BLaER1 treated with 17β-estradiol and CSF1 and Interleukin-3, amounts not matched to agents 10 nM and 100 nM (cell line): ENCODE data around the gene ARHGAP33.

Experiments used
- H3K27ac ChIP-seq, 11 experiments: shearing (Covaris generic); formaldehyde crosslinking; 2 replicates each; pipeline ENCODE4 v1.8.1; 2022
- H3K27me3 ChIP-seq, 11 experiments: shearing (Covaris generic); formaldehyde crosslinking; 2 replicates each; pipeline ENCODE4 v1.8.1; 2022
- H3K36me3 ChIP-seq, 11 experiments: shearing (Covaris generic); formaldehyde crosslinking; 2 replicates each; pipeline ENCODE4 v1.8.1; 2022
- H3K4me1 ChIP-seq, 10 experiments: shearing (Covaris generic); formaldehyde crosslinking; 2 replicates each; pipeline ENCODE4 v1.8.1; 2022
- H3K4me2 ChIP-seq, 11 experiments: shearing (Covaris generic); formaldehyde crosslinking; 2 replicates each; pipeline ENCODE4 v1.8.1; 2022
- H3K4me3 ChIP-seq, 10 experiments: shearing (Covaris generic); formaldehyde crosslinking; 2 replicates each; pipeline ENCODE4 v1.8.1; 2022
- H3K9ac ChIP-seq, 11 experiments: shearing (Covaris generic); formaldehyde crosslinking; 2 replicates each; pipeline ENCODE4 v1.8.1; 2022
- H3K9me3 ChIP-seq, 11 experiments: shearing (Covaris generic); formaldehyde crosslinking; replicated peaks in 1 of 11; 2 replicates each; pipeline ENCODE4 v1.8.1; 2022
- H4K20me1 ChIP-seq, 11 experiments: shearing (Covaris generic); formaldehyde crosslinking; 2 replicates each; pipeline ENCODE4 v1.8.1; 2022
- Cebpa-rat ChIP-seq, 11 experiments: shearing (Covaris generic); IDR thresholded peaks; 2 replicates each; pipeline ENCODE4 v1.8.1; 2022

The ARHGAP33 gene

GRCh38 chr19:35776102-35776788 lies 881 bp downstream of the ARHGAP33 start:
- Histone ChIP-seq H3K27ac (peak overlapping the region in 8 of 11 experiments; percentile 66 to 78 (median 74); a peak in 15 of 22 replicates), H3K27me3 (no peaks in the 10 kb centered on the region), H3K36me3 (peaks cover 3 to 40% (median 35%) of the 10 kb centered on the region in 11 experiments; a peak in 19 of 22 replicates), H3K9me3 (no peaks in the 10 kb centered on the region), H3K4me1 (peaks cover 14 to 35% (median 28%) of the 10 kb centered on the region in 10 experiments), H3K4me2 (peak overlapping the region; percentile 77 to 96 (median 91)), H4K20me1 (peaks cover 0 to 14% (median 0%) of the 10 kb centered on the region in 11 experiments; a peak in 4 of 22 replicates), H3K9ac (peak overlapping the region in 10 of 11 experiments; percentile 71 to 86 (median 79); a peak in 19 of 22 replicates), H3K4me3 (peak overlapping the region; percentile 61 to 80 (median 70))
- no peak for TF ChIP-seq Cebpa-rat (IDR thresholded peaks at IDR 0.05)

GRCh38 chr19:35777086-35777841 lies 1.9 kb downstream of the ARHGAP33 start:
- Histone ChIP-seq H3K4me3 (peak overlapping the region in 3 of 10 experiments; percentile 70 to 78 (median 71); a peak in 5 of 20 replicates), H3K4me1 (peaks cover 14 to 46% (median 33%) of the 10 kb centered on the region in 10 experiments), H3K9me3 (no peaks in the 10 kb centered on the region), H4K20me1 (peaks cover 0 to 14% (median 0%) of the 10 kb centered on the region in 11 experiments; a peak in 6 of 22 replicates), H3K27ac (peak overlapping the region in 6 of 11 experiments; percentile 11 to 72 (median 23); a peak in 6 of 22 replicates), H3K4me2 (peak overlapping the region in 9 of 11 experiments; percentile 77 to 96 (median 93); a peak in 18 of 22 replicates), H3K27me3 (no peaks in the 10 kb centered on the region), H3K36me3 (peaks cover 3 to 50% (median 46%) of the 10 kb centered on the region in 11 experiments; a peak in 19 of 22 replicates), H3K9ac (peak overlapping the region in 8 of 11 experiments; percentile 73 to 86 (median 81); a peak in 15 of 22 replicates)
- TF ChIP-seq Cebpa-rat (IDR thresholded peaks at IDR 0.05) = no peak

- H3K9me3 ChIP-seq = no peaks in the 10 kb centered on the region
- no peaks in the 10 kb centered on the region for H3K27me3 ChIP-seq
- H3K9ac ChIP-seq = peak overlapping the region in 7 of 11 experiments; percentile 42 to 86 (median 82); a peak in 8 of 22 replicates
- TF ChIP-seq Cebpa-rat (IDR thresholded peaks at IDR 0.05) = no peak
- no peak overlapping the region for H3K4me3 ChIP-seq
- H3K4me1 ChIP-seq = peaks cover 14 to 52% (median 40%) of the 10 kb centered on the region in 10 experiments
- peak overlapping the region in 2 of 11 experiments; percentile 94 to 96; a peak in 4 of 22 replicates for H3K4me2 ChIP-seq
- peaks cover 3 to 57% (median 53%) of the 10 kb centered on the region in 11 experiments; a peak in 20 of 22 replicates for H3K36me3 ChIP-seq
- peak overlapping the region in 2 of 11 experiments; percentile 22 to 72; a peak in 2 of 22 replicates for H3K27ac ChIP-seq
- H4K20me1 ChIP-seq = peaks cover 0 to 14% (median 0%) of the 10 kb centered on the region in 11 experiments; a peak in 6 of 22 replicates
Observed at GRCh38 chr19:35777961-35778360, 2.6 kb downstream of the ARHGAP33 start.

GRCh38 chr19:35779033-35779432 lies 3.7 kb downstream of the ARHGAP33 start:
- H3K27me3 ChIP-seq = no peaks in the 10 kb centered on the region
- no peak overlapping the region; a peak in 1 of 22 replicates for H3K27ac ChIP-seq
- H3K4me3 ChIP-seq = no peak overlapping the region
- no peak overlapping the region for H3K4me2 ChIP-seq
- no peak for TF ChIP-seq Cebpa-rat (IDR thresholded peaks at IDR 0.05)
- H3K9me3 ChIP-seq = no peaks in the 10 kb centered on the region
- peaks cover 0 to 23% (median 0%) of the 10 kb centered on the region in 11 experiments; a peak in 8 of 22 replicates for H4K20me1 ChIP-seq
- H3K9ac ChIP-seq = peak overlapping the region in 4 of 11 experiments; percentile 1 to 73 (median 11); a peak in 2 of 22 replicates
- peaks cover 14 to 61% (median 48%) of the 10 kb centered on the region in 10 experiments for H3K4me1 ChIP-seq
- peaks cover 3 to 64% (median 61%) of the 10 kb centered on the region in 11 experiments; a peak in 20 of 22 replicates for H3K36me3 ChIP-seq

GRCh38 chr19:35780058-35780457 lies 4.7 kb downstream of the ARHGAP33 start:
- no peaks in the 10 kb centered on the region for H3K9me3 ChIP-seq
- no peak overlapping the region for H3K4me3 ChIP-seq
- TF ChIP-seq Cebpa-rat (IDR thresholded peaks at IDR 0.05) = no peak
- H3K9ac ChIP-seq = no peak overlapping the region
- H4K20me1 ChIP-seq = peaks cover 0 to 28% (median 0%) of the 10 kb centered on the region in 11 experiments; a peak in 8 of 22 replicates
- no peak overlapping the region for H3K27ac ChIP-seq
- H3K27me3 ChIP-seq = no peaks in the 10 kb centered on the region
- peaks cover 8 to 53% (median 40%) of the 10 kb centered on the region in 10 experiments; a peak in 18 of 20 replicates for H3K4me1 ChIP-seq
- H3K36me3 ChIP-seq = peaks cover 3 to 72% (median 66%) of the 10 kb centered on the region in 11 experiments; a peak in 21 of 22 replicates
- no peak overlapping the region for H3K4me2 ChIP-seq

GRCh38 chr19:35780717-35781116 lies 5.4 kb downstream of the ARHGAP33 start:
- Histone ChIP-seq H3K4me2 (no peak overlapping the region), H3K36me3 (peaks cover 3 to 79% (median 73%) of the 10 kb centered on the region in 11 experiments; a peak in 21 of 22 replicates), H3K4me3 (no peak overlapping the region), H3K9ac (no peak overlapping the region), H3K27me3 (no peaks in the 10 kb centered on the region), H4K20me1 (peaks cover 0 to 32% (median 0%) of the 10 kb centered on the region in 11 experiments; a peak in 8 of 22 replicates), H3K27ac (no peak overlapping the region), H3K4me1 (peaks cover 8 to 53% (median 40%) of the 10 kb centered on the region in 10 experiments; a peak in 18 of 20 replicates), H3K9me3 (no peaks in the 10 kb centered on the region)
- no peak for TF ChIP-seq Cebpa-rat (IDR thresholded peaks at IDR 0.05)

- no peaks in the 10 kb centered on the region for H3K27me3 ChIP-seq
- peaks cover 0 to 35% (median 0%) of the 10 kb centered on the region in 11 experiments; a peak in 8 of 22 replicates for H4K20me1 ChIP-seq
- no peak for TF ChIP-seq Cebpa-rat (IDR thresholded peaks at IDR 0.05)
- H3K4me2 ChIP-seq = 0 out of 22 replicates have a peak overlapping the region, but pooled peaks of 1 of the 11 experiments have one; percentile 57
- H3K4me3 ChIP-seq = no peak overlapping the region
- no peak overlapping the region for H3K9ac ChIP-seq
- no peaks in the 10 kb centered on the region for H3K9me3 ChIP-seq
- H3K27ac ChIP-seq = peak overlapping the region in 1 of 11 experiments; percentile 8; a peak in 2 of 22 replicates
- peaks cover 3 to 88% (median 79%) of the 10 kb centered on the region in 11 experiments; a peak in 21 of 22 replicates for H3K36me3 ChIP-seq
- peaks cover 1 to 50% (median 33%) of the 10 kb centered on the region in 10 experiments; a peak in 18 of 20 replicates for H3K4me1 ChIP-seq
Observed at GRCh38 chr19:35781650-35782049, 6.3 kb downstream of the ARHGAP33 start.

GRCh38 chr19:35782589-35782988 lies 7.2 kb downstream of the ARHGAP33 start:
- Histone ChIP-seq H3K9me3 (no peaks in the 10 kb centered on the region), H3K36me3 (peaks cover 3 to 92% (median 84%) of the 10 kb centered on the region in 11 experiments; a peak in 21 of 22 replicates)
- no peak for TF ChIP-seq Cebpa-rat (IDR thresholded peaks at IDR 0.05)

More at GRCh38 chr19:35782589-35782988, 7.2 kb downstream of the ARHGAP33 start:
- Histone ChIP-seq H3K9ac (peak overlapping the region in 5 of 11 experiments; percentile 23 to 54 (median 44); a peak in 8 of 22 replicates), H3K27ac (peak overlapping the region in 2 of 11 experiments; percentile 30 to 35; a peak in 2 of 22 replicates), H3K4me1 (peaks cover 0 to 41% (median 24%) of the 10 kb centered on the region in 10 experiments; a peak in 14 of 20 replicates), H3K4me2 (peak overlapping the region in 8 of 11 experiments; percentile 7 to 59 (median 45); a peak in 12 of 22 replicates), H4K20me1 (peaks cover 0 to 35% (median 0%) of the 10 kb centered on the region in 11 experiments; a peak in 7 of 22 replicates), H3K27me3 (no peaks in the 10 kb centered on the region), H3K4me3 (no peak overlapping the region)
